ENCODE measurements around the gene CCNC.

DNA sequence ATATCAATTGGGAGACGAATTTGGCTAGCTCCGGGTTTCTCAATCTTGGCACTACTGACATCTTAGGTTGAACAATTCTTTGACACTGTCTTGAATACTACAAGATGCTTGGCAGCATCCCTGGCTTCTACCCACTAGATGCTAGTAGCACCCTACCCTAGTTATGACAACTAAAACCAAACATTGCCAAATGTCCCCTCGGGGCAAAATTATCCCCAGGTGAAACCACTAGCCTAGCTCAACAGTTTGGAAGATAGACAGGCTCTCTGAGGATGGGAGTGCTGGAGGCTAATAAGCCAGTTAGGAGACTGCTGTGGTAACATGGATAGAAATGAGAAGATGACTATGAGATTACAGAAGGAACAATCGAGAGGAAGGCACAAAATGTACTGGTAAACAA, 20.9 kb downstream of the CCNC start:
- TF ChIP-seq POLR2A (IDR thresholded peaks at IDR 0.05; ENCODE audit: low read depth, low read length) (no peak), TAF1 (IDR thresholded peaks at IDR 0.05; ENCODE audit: borderline replicate concordance, low read depth, low read length) (no peak), POLR2AphosphoS5 (IDR thresholded peaks at IDR 0.05; ENCODE audit: low read depth, low read length) (no peak)
